Uterus (tissue), 2 donors: ENCODE measurements around the gene LY9.

Experiments
- POLR2A ChIP-seq, 2 donors: fragments of 450-650 bp; IDR thresholded peaks; one replicate each; pipeline ENCODE4 v1.6.1; 2016; ENCODE audit warnings: antibody characterized with exemption in 2 of 2, mild to moderate bottlenecking in 1 of 2, moderate library complexity in 1 of 2
- TF ChIP-seq, protein P1 (sequence below), 4 experiments: fragments of 200-600 bp in 2 of 4; fragments of 450-650 bp in 2 of 4; sonication (generic) in 2 of 4; IDR thresholded peaks; one replicate each; pipeline ENCODE4 v1.5.1; 2016 to 2019; ENCODE audit warnings: antibody characterized with exemption in 4 of 4, mild to moderate bottlenecking in 2 of 4, moderate library complexity in 1 of 4

DNA sequence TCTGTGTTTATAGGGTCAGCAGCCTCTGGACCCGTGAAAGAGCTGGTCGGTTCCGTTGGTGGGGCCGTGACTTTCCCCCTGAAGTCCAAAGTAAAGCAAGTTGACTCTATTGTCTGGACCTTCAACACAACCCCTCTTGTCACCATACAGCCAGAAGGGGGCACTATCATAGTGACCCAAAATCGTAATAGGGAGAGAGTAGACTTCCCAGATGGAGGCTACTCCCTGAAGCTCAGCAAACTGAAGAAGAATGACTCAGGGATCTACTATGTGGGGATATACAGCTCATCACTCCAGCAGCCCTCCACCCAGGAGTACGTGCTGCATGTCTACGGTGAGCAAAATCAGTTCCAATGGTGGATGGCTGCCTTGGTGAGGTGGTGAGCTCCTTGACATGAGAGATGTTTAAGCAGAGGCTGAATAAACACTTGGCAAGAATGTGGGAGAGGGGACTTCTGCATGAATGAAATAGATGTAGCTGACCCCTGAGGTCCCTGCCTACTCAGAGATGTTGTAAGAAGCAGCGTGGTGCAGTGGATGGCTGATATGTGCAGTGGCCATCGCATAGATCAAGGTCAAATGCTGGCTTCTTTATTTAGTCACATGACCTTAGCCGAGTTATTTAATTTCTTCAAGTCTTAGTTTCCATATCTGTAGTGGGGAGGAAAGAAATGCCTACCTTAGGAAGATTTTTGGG, 47.6 kb upstream of the LY9 start:
- TF ChIP-seq, protein P1, sequence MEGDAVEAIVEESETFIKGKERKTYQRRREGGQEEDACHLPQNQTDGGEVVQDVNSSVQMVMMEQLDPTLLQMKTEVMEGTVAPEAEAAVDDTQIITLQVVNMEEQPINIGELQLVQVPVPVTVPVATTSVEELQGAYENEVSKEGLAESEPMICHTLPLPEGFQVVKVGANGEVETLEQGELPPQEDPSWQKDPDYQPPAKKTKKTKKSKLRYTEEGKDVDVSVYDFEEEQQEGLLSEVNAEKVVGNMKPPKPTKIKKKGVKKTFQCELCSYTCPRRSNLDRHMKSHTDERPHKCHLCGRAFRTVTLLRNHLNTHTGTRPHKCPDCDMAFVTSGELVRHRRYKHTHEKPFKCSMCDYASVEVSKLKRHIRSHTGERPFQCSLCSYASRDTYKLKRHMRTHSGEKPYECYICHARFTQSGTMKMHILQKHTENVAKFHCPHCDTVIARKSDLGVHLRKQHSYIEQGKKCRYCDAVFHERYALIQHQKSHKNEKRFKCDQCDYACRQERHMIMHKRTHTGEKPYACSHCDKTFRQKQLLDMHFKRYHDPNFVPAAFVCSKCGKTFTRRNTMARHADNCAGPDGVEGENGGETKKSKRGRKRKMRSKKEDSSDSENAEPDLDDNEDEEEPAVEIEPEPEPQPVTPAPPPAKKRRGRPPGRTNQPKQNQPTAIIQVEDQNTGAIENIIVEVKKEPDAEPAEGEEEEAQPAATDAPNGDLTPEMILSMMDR (IDR thresholded peaks at IDR 0.05) = no peak
- no peak for TF ChIP-seq POLR2A (IDR thresholded peaks at IDR 0.05)
